ENCODE results near the gene PDAP1. TPM values are rescaled to one million over a fixed set of nuclear protein-coding genes. Genes with fewer than 3 reads are reported as not detected.

The PDAP1 gene
- total and polyA plus RNA-seq, 10 of the 15 experiments (the other 5 are each of a cell fraction or from before 2014, with no cell fraction given): 6.6 to 200 (median 87.7) TPM

GRCh38 chr7:99374111-99375064 lies 34.0 kb downstream of the PDAP1 start, which contains the start of gene ARPC1B (continued):
- TF ChIP-seq YY1 (IDR thresholded peaks at IDR 0.05; ENCODE audit: low read depth, low read length): peak; percentile 18
- peak; percentile 94 for TF ChIP-seq IKZF1 (conservative IDR thresholded peaks at IDR 0.05)
- TF ChIP-seq CBFB (IDR thresholded peaks at IDR 0.05; ENCODE audit: low read depth): no peak; the same call in 1 of the 2 replicates
- peak; percentile 82 for TF ChIP-seq NKRF (conservative IDR thresholded peaks at IDR 0.05)
- peak; percentile 43 for TF ChIP-seq BACH1 (IDR thresholded peaks at IDR 0.05; ENCODE audit: borderline replicate concordance)
- TF ChIP-seq POLR2AphosphoS5 (IDR thresholded peaks at IDR 0.05; ENCODE audit: low read length): peak; percentile 63; the same call in 1 of the 2 replicates
- TF ChIP-seq CHD4 (IDR thresholded peaks at IDR 0.05): no peak
- peak; percentile 48 for TF ChIP-seq MEF2B (IDR thresholded peaks at IDR 0.05; ENCODE audit: partially characterized antibody, poor library complexity, severe bottlenecking)
- no peak for TF ChIP-seq RUNX3 (IDR thresholded peaks at IDR 0.05; ENCODE audit: low read length)
- no peak for TF ChIP-seq HSF1 (IDR thresholded peaks at IDR 0.05; ENCODE audit: low read depth, low read length)
- peak; percentile 93 for TF ChIP-seq POLR2A (IDR thresholded peaks at IDR 0.05; ENCODE audit: low read depth, low read length)
- TF ChIP-seq DPF2 (IDR thresholded peaks at IDR 0.05): peak; percentile 78
- TF ChIP-seq TCF3 (IDR thresholded peaks at IDR 0.05; ENCODE audit: borderline replicate concordance, insufficient read depth, low read depth, low read length): 0 out of 2 replicates have a peak, but pooled peaks have one; percentile 27
- peak; percentile 85; the same call in 1 of the 2 replicates for TF ChIP-seq RB1 (IDR thresholded peaks at IDR 0.05; ENCODE audit: borderline replicate concordance)
- no peak for TF ChIP-seq SPI1 (IDR thresholded peaks at IDR 0.05; ENCODE audit: borderline replicate concordance, insufficient read depth, low read depth, low read length)
- peak; percentile 82 for TF ChIP-seq GATAD2B (conservative IDR thresholded peaks at IDR 0.05; ENCODE audit: low read depth)
- no peak for TF ChIP-seq ZSCAN29 (IDR thresholded peaks at IDR 0.05)
- peak; percentile 62 for TF ChIP-seq KLF5 (IDR thresholded peaks at IDR 0.05; ENCODE audit: partially characterized antibody)
- TF ChIP-seq TARDBP (IDR thresholded peaks at IDR 0.05; ENCODE audit: borderline replicate concordance): no peak
- no peak for TF ChIP-seq NFXL1 (IDR thresholded peaks at IDR 0.05; ENCODE audit: borderline replicate concordance)
- no peak for TF ChIP-seq NRF1 (conservative IDR thresholded peaks at IDR 0.05; ENCODE audit: low read depth, low read length)
- peak; percentile 5 for TF ChIP-seq SP1 (IDR thresholded peaks at IDR 0.05; ENCODE audit: low read depth, low read length)
- TF ChIP-seq SMARCA5 (IDR thresholded peaks at IDR 0.05): 0 out of 2 replicates have a peak, but pooled peaks have one; percentile 28
